ENCODE data around the gene NUDT16L1.

Gene NUDT16L1

DNA sequence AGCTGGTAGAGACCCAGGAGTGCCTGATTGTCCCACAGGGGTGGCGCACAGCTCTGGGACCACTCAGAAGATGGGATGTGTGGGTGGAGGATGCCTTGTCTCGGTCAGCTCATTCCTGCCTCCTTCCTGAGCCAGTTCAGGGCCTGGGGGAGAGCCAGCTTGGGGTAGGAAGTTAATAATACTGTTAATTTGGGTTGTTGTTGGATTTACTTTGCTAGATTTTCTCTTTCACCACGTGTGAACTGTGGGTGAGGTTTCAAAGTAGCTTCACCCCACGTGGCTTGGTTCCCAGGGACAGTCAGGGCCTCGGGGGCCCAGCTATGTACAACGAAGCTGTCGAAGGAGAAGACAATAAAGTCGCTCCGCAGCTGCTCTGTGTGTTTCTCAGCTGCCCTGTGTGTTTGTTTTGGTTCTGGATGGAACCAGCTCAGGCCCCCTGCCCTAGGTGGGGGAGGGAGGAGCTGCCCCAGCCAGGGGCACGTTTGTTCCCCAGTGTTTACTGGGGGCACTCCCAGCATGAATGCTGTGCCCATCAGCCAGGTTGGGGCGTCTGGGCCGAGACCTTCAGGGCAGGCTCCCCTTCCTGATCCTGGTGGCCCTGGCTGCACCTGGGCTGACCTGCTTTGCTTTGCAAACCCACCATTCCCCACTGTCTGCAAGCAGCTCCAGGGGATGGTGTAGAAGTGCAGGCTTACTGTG is 2.3 kb downstream of the NUDT16L1 start:
- DNase-seq = no peak

DNA sequence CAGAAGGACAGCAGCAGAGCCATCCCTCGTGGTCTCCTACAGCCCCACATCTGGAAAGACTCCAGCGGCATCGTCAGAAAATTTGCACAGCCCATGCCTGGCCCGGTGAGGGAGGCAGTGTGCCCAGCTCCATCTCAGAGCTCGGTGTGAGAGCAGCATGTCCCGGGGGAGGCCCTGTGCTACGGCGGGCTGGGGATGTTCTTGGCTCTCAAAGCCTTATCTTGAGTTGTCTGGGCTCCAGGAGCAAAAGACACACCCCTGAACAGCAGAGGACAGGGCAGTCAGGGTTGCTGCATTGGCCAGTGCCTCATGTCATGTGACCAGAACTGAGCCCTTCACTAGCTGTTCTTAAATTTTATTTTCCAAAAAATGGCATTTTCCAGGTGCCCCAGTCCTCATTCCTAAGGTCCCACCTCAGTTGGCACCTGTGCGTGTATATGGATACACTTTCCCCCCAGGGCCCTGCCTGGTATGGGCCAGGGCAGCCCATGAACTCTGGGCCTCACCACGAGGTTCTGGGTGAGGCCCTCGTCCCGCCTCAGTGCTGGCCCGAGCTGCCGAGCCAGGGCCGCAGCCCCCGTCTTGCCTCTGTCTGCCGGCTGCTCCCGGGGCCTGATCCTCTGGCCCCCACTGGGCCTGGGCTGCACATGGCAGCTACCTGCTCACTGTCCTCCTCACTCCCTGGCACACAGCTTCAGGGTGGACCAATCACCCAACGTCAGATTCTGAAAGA is 3.0 kb downstream of the NUDT16L1 start:
- DNase-seq = no peak

DNA sequence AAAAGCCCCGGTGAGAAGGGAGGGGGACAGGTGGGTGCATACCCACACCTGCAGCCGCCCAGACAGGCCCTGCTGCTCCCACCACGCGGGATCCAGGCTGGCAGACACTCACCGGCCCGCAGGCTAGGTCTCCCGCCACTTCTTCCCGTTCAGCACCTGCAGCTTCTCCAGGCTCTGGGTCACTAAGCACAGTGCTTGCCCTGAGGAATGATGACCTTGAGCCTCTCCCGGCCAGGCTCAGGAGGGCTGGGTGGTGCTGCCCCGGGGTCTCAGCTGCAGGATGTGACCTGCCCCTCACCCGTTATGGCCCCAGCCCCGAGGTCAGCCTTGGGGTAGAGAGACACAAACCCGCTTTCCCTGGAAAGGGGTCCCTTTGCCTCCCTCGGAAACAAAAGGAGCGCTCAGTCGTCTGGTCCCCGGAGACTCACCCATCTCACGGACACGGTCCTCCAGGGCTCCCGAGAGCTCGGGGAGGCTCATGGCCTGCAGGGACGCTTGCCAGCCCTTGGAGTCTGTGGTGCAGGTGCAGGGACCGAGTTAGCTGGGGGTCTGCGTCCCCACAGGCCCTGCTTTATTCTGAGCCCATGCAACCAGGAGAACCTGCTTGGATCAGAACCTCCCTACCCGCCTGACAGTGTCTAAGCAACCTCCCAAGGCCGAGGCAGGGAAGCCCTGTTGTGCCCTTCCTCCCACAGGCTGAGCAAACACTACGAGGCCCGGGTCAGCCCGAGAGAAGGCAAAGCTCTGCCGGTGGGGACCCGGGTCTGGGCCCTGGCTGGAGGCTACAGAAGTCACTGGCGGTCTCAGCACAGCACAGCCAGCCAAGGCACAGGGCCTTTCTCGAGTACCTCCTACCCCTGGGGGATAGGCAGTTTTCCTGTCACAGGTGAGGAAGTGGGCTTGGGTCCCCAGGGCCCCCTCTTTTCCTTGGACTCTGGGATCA is 3.8 kb downstream of the NUDT16L1 start:
- DNase-seq = no peak

DNA sequence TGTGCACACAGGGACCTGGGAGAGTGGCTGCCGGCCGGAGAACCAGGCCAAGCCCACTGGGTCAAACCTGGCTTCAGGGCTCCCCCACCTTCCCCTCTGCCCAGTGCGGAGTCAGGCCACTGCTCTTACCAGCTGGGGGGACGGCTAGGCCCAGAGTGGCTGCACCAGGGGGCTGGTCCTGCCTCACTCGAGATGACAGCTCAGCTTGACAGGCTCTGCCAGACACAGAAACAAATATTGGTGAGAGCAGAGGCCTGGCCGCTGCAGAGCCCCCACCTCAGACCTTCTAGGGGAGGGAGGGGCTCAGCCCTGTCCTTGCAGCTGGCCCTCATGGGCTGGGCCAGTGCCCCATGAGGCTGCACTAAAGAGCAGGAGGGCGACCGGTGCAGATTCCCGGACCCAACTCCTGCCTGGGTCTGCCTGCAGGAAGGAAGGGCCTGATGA is 4.5 kb downstream of the NUDT16L1 start:
- no peak for DNase-seq

DNA sequence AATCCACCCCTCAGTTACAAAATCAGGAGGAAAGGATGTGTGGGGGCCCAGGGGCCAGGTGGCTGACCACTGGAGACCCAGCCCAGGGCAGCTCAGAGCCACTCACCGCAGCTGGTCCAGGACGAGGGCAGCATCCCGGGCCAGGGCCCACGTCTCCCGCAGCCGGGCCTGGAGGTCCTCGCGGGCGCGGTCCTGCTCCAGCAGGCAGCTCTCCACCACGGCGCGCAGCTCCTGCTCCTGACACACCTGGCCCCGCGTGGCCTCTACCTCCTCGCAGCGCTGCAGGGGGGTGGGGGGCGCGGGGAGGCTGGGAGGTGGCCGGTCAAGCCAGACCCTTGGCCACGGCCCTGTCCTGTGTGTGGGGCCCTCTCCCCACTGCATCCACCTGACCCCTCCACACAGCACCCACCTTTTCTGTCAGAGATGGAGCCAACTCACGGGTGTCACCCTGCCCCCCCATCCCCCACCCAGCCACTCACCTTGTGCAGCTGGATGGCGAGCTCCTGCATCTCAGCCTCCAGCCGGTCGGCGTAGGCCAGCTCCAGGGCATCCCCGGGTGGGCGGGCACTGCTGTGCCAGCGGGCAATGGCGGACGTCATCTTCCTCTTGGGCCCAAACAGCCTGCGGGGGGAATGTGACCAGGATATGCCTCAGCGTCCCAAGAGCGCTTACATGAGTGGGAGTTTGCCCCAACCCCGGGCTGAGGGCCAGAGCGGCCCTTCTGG is 5.1 kb downstream of the NUDT16L1 start:
- no peak for DNase-seq

DNA sequence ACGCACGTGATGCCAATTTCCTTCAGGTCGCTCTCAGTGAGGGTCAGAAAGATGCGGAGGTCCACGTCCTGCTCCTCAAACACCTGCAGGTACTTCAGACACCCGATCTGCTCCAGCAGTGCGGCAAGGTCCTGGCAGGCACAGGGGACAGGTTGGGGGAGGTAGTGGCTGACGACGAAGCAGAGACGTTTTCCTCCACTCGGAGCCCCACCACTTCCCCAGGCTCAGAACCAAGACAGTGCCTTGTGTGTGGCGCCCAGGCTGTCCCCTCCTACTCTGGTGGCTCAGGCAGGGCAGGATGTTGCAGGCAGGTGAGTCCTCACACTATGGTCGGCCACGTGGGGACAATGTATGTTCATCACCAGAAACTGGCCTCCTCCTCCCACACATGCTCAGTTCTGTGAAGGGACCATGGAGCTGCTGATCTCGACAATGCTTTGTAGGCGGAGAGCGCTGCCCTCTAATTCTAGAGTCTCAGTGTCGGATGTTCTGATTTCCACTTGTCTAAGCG is 5.7 kb downstream of the NUDT16L1 start:
- DNase-seq = no peak

DNA sequence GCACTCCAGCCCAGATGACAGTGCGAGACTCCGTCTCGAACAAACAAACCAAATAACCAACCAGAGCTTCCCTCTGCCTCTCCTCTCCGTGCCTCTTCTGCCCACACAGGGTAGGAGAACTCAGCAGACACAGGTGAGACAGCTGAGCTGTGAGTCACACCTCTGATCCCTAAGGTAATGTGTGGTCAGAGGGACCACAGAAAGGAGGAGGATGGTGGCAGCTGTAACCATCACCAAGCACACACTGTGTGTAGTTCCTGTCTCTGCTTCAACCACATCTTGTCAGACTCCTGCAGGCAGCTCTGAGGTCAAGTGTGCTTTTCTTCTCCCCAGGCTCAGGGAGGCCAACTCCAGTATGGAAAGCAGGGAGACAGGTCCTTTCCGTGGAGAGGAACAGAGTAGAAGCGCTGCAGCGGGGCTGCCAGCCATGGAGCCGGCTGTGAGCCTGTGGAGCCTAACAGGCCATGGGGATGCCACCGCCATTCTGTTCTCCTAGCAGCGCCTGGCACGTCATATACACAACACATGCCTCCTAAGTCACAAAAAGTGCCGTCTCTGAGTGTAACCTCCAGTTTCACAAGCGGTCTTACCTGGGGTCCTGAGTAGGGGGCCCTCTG is 7.1 kb downstream of the NUDT16L1 start:
- peak; percentile 29 for DNase-seq

DNA sequence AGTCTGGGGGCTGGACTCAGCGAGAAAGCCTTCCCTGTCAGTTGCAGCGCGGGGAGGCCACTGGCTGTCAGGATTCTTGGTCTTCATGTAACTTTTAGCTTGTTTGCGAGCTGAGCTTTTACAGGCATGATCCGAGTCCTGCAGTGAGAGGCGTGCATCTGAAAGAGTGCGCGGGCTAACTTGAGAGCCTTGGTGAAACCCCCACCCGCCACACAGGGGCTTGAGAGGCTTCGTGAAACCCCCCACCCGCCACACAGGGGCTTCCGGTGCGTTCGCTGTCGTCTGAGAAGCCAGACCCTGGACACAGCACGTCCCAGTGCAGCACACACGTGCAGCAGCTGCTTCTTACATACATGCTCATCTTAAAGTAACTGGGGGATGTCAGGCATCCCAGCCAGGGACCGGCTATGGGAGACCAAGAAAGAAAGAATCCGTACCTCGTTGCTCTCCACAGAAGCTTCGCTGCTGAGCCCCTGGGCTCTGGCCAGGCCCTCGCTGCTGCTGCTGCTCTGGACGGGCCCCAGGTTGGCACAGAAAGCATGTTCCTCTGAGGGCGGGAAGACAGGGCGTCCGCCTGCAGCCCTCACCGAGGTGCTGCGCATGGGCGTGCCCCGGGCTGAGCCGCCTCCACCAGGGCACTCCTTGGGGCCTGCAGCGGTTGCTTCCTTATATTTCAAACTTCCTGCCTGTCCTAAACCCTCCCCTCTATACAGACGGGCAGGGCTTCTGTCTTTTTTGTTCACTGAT is 7.8 kb downstream of the NUDT16L1 start:
- DNase-seq = no peak

DNA sequence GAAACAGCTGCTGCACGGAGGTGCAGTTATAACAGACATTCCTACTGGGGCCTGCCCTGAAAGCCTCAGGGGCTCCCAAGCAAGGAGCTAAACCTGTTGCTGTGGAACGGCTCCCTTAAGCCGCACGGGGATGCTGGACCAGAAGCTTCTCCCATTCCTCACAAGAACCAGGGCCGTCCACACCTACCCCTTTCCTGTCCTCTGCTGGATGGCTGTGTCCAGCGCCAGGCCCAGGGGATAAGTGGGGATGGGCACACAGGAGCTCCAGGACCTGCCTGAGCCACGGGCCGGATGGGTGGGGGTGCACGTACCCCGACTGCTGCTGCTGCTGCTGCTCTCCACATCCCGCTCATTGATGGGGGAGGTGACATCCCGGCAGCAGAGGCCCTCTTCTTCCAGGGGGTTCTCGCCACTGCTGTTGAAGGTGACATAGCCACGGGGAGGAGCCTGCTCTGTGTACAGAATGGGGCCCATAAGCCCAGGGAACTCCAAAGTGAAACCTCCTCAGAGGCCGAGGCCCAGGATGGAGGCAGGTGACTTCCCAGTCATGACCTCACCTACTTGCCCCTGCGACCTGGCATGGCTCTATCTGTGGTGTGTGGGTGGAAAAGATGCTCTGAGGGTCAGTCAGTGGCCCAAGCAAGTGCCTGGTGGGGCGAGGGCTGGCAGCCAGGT is 8.6 kb downstream of the NUDT16L1 start:
- no peak for DNase-seq

DNA sequence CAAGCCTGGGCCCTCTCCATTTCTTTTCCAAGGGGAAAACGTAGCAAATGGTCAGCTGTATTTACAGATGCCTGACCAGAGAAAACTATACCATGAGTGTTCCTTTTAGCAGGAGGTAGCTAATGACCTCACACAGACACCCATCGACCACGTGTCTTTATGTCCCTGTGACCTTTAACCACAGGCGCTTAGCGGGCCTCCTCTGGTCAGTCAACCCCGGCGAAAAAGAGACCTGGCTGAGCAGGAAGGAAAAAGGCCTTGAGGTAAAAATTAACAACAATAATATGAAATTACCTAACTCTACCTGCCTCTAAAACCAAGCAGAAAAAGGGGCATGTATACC is 9.1 kb downstream of the NUDT16L1 start:
- DNase-seq = no peak

DNA sequence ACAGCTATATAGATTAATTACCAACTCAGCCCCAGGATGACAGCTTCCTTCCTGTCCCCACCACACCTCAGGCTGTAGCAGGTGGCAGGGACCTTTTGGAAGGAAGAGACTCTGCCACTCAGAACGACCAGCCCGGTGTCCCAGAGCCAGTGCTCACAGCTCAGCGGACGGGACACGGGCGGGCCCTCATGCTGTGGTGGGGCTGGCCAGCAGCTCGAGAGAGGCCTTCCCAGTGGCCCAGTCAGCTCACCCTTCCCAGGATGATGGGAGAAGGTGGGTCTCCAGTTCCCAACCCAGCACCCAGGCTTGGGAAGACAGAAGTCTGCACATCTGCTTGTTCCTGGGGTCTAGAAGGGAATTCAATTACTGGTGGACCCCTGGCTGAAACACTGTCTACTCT is 10.5 kb downstream of the NUDT16L1 start:
- no peak for DNase-seq

DNA sequence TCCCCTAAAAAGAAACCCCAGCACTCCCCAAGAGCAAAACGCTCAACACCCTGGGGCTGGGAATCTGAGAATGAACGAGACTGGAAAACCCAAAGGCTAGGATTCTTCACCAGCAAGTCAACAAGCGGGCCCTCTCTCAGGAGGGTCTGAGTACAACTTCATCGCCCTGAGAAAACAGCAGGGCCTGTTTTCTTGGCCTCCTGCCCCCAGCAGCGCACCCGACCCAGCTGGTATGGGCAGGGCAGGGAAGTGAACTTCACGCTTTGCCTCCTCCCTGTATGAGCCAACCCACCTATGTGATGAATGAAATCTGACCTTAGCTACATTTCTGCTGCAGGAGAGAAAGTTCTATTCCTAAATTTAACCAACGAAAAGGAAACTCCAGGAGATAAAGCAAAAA is 11.1 kb downstream of the NUDT16L1 start:
- DNase-seq = no peak

DNA sequence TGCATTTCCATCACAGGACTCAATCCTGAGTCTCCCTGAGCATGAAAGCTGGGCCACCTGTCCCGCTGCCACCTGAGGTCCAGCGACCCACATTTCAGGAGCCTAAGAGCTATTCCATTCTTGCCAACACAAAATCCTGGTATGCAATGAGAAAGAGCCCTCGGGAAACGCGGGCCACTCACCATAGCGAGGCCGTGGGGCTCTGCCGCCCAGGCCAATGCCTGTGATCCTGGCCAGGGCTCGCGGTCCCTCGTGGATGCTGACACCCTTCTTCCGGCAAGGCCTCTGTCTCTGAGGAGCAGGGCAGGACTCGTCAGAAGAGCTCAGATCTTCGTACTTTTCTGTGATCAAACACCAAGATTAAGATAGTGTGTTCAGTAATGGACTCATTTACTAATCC is 11.6 kb downstream of the NUDT16L1 start:
- no peak for DNase-seq

DNA sequence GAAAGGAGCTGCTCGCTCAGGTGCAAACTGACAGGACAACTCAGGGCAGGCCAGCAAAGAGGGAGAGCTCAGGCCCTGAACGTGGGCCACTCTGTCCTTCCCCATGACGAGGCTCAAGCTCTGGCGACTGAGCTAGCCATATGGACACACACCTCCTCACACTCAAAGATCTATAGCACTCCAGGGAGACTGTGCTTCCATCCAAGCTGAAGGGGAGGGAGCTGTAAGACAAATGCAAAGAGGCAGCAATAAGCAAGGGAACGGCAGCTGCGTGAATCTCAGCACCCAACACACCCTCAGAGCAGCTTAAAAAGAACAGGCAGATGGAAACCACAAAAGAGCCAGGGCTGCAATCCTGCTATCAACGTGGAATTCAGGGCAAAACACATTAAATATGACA is 13.5 kb downstream of the NUDT16L1 start:
- DNase-seq = no peak

DNA sequence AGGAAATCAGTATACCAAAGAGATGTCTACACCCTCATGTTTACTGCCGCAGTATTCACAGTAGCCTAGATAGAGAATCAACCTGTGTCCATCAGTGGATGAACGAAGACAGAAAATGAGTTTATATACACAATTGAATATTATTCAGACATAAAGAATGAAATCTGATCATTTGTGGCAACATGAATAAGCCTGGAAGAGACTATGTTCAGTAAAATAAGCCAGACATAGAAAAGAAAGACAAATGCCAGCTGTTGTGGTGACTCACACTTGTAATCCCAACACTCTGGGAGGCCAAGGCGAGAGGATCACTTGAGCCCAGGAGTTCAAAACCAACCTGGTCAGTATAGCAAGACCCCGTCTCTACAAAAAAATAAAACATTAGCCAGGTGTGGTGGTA is 16.1 kb downstream of the NUDT16L1 start:
- no peak for DNase-seq

DNA sequence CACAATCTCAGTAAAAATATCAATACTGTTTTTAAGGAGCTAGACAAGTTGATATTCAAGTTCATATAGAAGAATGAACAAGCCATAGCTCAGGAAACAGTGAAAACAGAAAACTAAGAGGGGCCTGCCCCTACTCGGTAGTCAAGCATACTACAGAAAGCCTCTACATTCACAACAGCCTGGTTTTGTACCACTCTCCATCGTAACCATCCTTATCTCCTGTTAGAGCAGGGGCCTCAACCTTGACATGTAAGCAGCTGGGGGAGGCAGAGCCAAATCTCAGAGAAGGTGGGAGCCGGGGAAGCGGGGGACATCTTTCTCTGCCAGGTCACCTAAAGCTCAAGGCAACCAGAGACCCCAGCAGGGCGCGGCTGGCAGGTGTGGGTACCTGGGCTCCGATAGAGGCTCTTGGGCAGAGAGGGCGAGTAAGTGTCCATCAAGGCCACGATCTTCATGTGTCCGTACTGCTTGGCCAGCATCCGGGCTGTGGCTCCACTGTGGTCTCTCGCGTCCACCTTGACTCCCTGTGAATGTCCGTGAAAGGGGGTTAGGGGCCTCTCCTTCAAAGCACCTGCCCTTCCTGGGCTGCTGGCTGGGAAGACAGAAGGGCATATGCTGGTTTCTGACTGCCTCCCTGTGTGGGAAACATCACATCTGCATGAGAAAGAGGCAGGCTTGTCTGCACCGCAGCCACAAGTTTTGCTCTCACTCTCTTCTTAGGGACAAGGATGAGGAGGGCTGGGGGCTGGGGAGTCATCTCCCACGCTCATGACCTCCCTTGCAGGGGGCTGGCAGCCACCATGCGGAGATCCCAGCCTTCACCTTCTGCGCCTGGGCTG is 20.5 kb downstream of the NUDT16L1 start:
- no peak for DNase-seq

DNA sequence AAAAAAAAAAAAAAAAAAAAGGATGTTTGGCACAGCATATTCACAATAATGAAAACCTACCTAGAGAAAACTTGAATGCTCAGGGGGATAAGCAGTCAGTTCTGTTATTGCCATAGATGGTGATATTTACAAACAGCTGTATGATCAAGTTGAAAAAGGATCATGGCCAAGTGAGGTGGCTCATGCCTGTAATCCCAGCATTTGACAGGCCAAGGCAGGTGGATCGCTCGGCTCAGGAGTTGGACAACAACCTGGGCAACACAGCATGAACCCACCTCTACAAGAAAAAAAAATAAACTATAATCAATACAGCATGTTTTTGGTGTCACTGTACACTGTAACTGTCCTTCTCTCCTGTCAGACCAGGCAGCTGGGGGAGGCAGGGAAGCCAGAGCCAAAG is 21.6 kb downstream of the NUDT16L1 start:
- no peak for DNase-seq

DNA sequence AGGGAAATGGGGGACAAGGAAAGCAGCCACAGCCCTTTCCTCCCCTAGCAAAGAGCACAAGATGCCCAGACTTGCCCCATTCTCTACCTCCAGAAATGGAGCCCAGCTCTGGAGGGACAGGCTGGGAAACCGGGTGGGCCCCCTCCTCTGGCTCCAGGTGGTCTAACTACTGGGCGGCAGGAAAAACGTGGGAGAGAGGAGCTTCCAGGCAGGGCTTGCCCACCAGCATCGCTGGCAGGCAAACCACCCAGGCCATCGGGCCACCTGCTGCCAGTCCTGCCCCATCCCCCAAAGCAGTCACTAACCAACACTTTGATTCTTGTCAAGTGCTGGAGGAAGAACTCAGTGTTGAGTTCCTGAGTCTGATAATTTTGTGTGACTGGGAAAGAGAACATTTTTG is 25.1 kb downstream of the NUDT16L1 start:
- DNase-seq = no peak

DNA sequence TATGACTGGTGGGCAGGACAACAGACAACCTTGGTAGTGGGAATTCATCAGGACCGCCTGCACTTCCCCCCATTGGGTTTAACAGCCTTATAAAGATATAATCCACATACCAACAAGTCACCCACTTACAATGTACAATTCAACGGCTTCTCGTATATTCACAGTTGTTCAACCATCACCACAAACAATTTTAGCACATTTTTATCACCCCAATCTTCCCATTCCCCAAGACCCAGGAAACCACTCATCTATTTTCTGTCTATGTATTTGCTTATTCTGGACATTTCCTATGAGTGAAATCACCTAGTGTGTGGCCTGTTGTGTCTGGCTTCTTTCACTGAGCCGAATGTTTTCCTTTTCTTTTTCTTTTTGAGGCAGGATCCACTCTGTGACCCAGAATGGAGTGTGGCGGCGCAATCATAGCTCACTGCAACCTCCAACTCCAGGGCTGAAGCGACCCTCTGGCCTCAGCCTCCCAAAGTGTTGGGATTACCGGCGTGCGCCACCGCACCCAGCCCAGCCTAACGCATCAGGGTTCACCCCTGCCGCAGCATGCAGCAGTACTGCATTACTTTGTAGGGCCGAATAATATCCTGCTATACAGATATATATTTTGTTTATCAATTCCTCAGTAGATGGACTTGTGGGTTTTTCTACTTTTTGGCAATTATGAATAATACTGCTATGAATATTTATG is 29.9 kb downstream of the NUDT16L1 start:
- no peak for DNase-seq
